Fibroblast of upper back skin (primary cell): Measurements from ENCODE around the gene PLBD1.

Experiments
- DNase-seq: peaks from one replicate; pipeline ENCODE4 v3.0.0-alpha.2; 2013

PLBD1 gene, protein sequence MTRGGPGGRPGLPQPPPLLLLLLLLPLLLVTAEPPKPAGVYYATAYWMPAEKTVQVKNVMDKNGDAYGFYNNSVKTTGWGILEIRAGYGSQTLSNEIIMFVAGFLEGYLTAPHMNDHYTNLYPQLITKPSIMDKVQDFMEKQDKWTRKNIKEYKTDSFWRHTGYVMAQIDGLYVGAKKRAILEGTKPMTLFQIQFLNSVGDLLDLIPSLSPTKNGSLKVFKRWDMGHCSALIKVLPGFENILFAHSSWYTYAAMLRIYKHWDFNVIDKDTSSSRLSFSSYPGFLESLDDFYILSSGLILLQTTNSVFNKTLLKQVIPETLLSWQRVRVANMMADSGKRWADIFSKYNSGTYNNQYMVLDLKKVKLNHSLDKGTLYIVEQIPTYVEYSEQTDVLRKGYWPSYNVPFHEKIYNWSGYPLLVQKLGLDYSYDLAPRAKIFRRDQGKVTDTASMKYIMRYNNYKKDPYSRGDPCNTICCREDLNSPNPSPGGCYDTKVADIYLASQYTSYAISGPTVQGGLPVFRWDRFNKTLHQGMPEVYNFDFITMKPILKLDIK

DNA sequence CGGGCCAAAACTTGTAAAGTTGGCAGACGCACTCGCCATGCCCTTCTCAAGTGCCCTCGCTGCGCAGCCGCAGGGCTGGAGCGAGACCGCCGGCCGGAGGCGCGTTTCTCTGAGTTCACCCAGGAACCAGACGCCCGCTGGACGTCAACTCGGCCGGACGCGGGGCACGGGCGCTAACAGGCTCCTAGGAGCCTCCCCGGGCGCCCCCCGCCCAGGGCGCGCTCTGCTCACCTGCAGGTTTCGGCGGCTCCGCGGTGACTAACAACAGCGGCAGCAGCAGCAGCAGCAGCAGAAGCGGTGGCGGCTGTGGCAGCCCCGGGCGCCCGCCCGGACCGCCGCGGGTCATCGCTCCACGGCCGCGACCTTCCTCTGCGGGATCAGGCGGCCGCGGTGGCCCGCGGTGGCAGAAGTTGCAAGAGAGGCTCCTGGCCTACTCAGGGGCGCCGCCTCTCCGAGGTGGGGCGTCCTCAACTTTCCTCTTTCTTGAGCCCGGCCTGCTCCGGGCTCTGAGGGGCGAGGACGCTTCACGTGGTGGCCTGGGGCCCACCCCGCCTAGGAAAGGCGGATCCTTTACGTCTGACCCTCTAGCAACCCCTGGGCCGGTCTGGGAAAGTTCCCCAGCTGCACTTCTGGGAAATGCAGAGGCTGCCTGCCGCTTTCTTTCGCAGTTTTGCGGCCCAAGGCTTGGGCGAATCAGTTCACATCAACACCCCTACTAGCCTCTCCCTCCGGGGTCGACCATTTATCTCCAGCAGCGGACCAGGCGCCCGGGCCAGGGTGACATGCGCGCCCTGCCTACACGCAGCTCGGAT is at the start of gene PLBD1:
Gene PLBD1, minus strand, starts transcription at position 533 of the 812 bp plus-strand sequence. Its CDS starts 187 bp downstream, at position 346.
- DNase-seq = peak; percentile 17

DNA sequence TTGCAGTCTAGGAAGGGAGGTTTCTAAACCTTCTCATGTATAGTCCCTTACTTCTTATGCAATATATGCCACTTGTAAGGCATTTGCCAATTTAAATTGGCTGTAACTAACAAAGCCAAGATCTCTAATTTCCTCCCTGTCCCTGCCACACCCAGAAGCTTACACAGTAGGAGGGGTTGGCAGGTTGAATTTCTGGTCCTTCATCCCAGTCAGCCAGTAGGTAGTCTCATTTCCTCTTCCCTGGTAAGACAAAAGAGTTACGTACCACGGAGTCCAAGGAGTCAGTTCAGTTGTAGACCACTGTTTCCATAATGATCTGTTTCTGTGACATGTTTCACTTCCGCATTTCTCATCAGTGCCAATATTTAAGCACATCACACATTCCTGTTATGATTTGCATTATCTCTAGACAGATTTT is 47.0 kb upstream of the PLBD1 start:
- DNase-seq = no peak

DNA sequence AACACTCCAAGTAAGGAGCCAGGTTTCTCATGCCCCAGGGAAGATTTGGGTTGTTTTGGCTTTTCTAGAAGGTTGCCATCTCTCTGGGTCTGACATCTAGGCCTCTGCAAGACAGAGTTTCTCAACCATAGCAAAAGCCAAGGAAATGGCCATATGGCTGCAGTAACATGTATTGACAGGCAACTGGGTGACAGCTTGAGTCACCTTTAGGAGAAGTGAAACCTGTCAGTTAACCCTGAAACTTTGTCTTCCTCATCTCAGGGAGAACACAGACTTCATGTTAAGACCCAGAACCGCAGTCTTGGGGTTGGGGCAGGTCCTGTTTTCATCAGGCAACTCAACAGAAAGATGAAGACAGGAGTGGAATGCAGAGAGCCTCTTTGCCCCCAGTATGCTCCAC is 46.0 kb upstream of the PLBD1 start:
- no peak for DNase-seq

DNA sequence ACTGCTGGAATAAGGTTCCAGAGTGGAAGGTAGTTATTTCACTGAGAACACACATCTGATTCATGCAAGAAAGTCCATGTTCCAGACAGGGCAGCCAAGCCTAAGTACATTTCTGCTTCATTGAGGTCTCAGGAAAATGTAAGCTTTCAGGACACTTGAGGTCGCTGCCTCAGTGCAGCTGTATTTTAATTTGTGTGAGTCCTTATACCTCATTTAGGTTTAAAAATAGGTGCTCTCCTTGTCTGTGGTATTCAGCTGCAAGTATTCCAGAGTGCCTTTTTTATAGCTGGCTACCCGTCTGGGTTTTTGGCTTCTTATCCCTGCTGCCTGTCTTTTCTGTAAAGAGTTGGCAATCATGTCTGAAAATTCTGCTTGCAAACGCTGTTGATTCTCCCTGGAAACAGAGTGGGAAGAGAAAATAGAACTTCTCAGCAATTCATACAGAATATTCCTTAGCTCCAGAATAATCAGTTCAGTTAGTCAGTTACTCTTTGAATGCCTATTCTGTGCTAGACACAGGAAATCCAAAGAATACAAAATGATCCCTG is 45.3 kb upstream of the PLBD1 start:
- DNase-seq = no peak

DNA sequence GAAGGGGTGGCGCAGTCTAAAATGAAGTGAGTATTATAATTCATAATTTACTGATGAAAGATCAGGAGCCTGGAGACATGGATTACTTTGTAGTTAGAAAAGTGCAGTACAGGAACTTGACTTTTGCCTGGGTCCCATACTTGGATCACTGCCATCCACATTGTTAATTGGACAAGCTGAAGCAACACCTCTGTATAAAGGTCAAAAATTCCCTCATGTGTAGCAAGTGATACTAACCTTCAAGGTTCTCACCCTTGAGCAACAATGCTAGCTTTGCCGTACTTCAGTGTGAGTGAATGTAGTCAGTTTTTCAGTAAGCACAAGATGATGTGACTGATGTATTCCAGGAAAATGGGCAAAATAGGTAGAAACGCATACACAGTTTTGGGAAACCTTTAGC is 44.6 kb upstream of the PLBD1 start:
- no peak for DNase-seq

DNA sequence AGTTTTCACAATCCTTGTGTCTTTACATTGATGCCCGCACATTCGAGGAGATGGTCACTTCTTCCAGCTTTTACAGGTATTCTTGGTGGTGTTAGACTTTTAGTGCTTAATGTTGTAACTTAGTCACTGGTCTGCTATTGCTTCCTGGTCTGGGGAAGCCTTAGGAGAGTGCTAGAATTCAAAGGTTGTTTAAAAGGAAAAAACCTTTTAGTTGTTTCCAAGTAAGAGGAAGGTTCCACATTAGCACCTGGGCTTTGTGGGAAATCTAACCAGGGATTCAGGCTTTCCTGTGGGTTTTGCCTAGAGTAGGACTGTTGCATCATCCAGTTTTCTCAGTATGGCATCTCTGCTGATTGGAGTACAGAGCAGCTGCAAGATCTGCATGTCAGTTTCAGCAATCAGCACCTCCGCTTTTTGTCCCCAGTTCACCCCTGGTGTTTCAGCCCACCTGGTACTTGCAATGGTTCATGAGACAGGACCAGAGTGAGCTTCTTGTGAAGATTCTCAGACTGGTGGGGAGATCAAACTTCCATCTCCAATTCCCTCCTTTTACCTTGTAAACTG is 44.0 kb upstream of the PLBD1 start:
- DNase-seq = no peak

DNA sequence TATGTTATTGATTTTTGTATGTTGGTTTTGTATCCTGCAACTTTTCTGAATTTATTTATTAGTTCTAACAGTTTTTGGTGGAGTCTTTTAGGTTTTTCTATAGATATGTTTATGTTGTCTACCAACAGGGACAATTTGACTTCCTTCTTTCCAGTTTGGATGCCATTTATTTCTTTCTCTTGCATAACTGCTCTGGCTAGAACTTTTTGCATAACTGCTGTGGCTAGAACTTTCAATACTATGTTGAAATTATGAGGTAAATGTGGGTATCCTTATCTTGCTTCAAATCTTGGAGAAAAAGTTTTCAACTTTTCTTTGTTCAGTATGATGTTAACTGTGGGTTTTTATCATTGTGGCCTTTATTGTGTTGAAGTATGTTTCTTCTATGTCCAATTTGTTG is 39.9 kb upstream of the PLBD1 start:
- no peak for DNase-seq

DNA sequence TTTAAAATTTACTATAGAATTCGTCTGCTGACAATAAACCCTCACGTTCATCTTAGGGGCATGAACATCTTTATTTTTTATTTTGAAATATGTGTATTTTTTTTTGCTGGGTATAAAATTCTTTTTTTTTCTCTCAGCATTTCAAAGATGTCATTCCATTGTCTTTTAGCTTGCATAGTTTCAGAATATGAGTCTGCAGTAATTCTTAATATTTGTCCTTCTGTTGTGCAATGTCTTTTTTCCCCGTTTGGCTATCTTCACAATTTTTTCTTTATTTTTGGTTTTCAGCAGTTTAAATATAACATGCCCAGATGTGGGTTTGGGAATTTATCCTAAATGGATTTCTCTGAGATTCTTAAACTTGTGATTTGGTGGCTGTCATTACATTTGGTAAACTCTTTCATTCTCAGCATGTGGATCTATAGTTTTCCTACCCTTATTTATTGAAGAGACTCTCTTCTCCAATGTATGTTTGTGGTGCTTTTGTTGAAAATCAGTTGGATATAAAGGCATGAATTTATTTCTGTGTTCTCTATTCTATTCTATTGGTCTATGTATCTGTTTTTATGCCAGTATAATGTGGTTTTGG is 37.8 kb upstream of the PLBD1 start:
- no peak for DNase-seq

DNA sequence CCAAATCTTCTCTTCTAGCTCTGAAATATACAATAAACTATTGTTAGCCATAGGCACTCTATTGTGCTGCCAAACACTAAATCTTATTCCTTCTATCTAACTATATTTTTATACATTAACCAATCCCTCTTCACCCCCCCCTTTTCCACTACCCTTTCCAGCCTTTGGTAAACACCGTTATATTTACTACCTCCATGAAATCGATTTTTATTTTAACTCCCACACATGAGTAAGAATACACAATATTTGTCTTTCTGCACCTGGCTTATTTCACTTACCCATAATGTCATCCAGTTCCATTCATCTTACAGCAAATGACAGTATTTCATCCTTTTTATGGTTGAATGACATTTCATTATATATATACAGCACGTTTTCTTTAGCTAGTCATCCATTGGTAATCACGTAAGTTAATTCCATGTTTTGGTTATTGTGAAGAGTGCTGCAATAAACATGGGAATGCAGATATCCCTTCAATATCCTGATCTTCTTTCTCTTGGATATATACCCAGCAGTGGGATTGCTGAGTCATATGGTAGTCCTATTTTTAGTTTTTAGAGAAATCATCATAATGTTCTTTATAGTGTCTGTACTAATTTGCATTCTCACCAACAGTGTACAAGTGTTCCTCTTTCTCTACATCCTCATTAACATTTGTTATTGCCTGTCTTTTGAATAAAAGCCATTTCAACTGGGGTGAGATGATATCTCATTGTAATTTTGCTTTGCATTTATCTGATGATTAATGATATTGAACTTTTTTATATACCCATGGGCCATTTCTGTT is 34.2 kb upstream of the PLBD1 start:
- DNase-seq = no peak

DNA sequence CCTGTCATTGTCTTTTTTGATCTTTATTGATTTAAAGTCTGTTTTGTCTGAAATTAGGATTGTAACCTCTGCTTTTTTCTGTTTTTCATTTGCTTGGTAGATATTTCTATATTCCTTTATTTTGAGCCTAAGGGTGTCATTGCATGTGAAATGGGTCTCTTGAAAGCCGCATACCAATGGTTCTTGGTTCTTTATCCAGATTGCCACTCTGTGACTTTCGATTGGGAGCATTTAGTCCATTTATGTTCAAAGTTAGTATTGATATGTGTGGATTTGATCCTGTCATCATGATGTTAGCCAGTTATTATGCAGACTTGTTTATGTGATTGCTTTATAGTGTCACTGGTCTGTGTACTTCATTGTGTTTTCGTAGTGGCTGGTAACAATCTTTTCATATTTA is 29.8 kb upstream of the PLBD1 start:
- no peak for DNase-seq

DNA sequence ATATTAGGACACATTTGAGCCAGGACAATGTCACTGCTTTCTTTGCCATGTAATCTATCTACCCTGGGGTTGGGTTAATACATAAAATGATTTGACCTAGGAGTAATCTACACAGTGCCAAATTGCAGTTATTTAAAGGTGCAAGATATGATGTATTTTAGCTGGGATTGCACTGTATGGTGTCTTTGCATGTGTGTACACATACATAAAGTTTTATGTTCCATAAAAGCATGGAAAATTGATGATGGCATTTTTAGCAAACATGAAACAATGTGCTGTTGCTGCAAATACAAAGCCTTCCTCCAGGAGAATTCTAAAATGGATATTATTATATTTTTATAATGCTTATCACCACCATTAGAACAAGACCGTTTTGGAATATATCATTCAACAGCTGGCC is 24.0 kb upstream of the PLBD1 start:
- no peak for DNase-seq

DNA sequence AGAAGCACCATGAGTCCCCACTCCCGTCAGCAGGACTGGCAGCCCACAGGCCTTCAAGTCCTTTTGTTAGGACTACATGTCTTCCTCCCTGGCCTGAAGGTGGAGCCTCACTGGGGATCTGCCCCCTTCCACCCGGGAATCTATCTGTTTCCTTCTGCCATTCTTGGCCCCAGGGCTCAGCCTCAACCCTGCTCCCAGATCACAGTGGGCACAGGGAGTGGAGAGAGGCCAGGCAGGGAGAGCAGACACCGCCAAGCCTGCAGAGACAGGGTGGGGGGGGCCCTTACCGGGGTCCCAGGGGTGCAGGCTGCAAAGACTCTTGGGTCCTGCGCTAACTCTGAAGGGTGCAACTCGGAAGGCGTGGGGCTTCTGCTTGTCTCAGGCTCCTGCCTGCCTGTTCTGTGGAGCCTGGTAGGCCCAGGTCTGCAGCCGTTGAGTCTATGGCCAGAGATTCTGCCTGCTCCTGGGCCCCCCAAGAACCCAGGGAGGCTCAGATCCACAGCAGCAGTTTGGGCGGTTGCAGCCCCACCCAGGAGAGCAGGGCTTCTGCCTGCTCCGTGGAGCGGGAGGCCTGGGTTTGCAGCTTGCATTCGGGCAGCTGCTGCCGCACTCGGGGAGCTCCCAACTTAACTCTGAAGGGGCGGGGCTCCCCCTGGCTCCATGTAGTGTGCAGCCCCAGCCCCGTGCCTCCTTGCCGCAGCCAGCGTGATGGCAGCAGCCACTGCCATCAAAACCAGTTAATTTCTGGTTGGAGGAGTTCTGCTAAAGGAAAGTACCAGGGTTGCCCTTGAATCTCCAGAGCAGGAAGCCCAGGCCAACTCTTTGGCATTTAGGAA is 21.7 kb upstream of the PLBD1 start:
- DNase-seq = no peak

DNA sequence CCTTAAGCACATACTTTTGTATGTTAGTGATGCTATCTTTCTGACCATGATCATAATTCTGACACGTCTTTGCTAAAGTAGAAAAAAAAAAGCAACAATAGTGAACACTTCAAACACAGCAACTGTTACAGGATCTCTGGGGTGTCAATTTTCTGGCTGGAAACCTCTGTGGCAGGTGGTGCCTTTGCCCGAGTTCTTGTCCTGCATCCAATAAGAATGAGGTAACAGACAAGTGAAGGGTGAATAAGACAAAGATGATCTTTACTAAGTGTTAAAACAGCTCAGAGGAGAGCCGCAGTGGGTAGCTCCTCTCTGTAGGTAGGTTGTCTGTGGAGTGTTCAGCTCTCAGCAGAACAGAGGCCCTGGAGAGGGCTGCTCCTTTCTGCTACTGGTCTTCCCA is 20.9 kb upstream of the PLBD1 start:
- DNase-seq = no peak

DNA sequence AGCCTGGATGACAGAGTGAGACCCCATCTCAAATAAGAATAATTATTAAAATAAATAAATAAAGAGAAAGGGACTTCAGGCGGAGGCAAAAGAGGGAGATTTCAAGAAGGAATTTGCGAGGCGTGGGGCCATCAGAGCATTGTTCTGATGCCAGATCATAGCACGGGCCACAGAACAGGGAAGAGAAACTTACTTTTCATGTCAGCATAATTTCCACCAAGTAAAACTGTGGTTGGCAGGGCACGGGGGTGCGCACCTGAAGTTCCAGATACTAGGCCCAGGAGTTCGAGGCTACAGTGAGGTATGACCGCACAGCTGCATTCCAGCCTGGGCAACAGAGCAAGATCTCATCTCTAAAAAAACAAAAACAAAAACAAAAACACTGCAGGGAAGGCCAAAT is 11.0 kb upstream of the PLBD1 start:
- no peak for DNase-seq

DNA sequence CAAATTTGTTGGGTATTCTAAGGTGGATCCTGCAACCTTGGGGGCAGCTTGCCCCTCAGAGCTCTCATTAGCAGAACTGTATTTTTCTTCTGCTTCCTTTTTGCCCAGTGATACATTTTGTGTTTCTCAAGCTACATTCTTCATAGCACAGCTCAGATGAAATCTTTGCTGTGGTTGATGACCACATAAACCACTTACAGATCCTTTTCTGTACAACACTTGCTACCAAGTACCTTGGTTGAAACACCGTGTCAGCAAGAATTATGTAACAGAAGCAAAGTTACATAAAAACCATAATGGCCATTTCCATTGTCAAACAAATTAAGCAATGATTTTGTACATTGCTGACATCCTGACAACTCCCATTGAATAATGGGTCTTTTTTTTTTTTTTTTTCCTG is 9.7 kb upstream of the PLBD1 start:
- peak; percentile 11 for DNase-seq

DNA sequence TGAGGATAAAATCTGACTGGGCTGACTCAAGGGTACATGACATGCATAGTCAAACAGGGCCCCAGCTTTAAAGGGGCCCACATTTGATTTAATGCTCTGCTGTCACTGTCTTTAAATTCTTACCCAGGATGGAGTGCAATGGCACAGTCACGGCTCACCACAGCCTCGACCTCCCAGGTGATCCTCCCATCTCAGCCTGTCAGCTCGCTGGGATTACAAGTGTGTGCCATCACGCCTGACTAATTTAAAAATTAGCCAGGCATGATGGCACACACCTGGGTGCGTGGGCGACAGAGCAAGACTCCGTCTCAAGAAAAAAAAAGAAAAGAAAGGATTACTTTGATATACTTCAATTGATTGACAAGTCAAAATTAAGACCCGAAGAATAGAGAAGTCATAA is 9.2 kb upstream of the PLBD1 start:
- no peak for DNase-seq

DNA sequence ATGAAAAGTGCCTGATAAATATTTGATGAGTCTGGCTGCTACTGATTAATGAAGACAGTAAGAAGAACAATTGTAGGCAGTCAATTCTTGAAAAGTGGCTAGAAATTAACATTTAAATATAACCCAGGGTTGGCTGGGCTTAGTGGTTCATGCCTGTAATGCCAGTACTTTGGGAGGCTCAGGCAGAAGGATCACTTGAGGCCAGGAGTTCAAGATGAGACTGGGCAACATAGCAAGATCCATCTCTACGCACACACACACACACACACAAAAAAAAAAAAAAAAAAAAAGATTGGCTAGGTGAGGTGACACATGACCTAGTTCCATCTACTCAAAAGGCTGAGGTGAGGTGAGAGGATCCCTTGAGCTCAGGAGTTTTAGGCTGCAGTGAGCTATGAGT is 7.9 kb upstream of the PLBD1 start:
- DNase-seq = no peak

DNA sequence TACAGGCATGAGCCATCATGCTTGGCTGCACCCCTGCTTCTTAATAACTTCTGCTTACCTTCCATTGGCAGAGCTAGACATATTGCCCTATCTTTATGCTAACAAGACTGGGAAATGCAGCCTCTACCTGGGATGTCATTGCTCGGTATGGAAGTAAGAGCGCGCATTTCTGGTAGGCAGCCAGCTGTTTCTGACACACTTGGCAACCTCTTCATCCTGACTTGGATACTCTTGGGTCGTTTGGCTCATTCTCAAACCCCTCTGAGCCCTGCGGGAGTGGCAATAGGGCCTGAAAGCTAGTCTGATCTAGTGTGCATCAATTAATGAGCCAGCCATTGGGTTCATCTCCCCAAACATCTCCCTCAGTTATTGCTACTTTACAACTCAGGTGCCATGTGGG is 5.4 kb upstream of the PLBD1 start:
- DNase-seq = no peak

DNA sequence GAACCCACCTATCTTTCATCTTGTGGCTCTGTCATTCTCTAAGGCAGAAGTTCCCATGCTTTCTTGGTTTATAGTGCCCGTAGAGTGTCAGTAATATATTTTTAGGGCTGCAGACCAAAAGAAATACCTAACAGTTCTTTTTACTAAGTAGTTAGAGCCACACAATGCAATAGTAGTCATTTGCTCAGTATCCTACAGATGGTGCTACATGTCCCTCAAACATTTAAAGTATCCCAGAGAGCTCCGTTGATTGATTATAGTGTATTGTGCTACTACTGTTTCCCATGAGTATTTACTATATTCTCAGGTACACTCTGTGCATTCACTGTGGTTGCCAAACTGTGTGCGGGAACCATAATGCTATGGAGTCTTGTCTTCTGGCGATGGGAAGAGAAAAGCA is 4.7 kb upstream of the PLBD1 start:
- DNase-seq = no peak

DNA sequence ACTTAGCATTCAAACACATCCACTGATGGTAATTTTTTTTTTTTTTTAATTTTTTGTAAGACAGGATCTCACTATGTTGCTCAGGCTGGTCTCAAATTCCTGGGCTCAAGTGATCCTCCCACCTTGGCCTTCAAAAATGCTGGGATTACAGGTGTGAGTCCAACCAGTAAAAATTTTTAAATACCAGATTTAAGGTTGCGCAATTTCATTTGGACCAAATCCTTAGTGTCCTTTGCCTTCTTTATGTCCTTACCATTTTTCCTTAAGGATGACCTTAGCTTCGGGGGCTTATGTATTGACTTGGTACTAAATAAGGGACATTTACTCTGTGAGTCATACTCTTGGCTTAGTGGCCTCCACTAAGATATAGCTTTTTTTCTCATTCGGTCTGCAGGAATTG is 4.1 kb upstream of the PLBD1 start:
- DNase-seq = no peak

DNA sequence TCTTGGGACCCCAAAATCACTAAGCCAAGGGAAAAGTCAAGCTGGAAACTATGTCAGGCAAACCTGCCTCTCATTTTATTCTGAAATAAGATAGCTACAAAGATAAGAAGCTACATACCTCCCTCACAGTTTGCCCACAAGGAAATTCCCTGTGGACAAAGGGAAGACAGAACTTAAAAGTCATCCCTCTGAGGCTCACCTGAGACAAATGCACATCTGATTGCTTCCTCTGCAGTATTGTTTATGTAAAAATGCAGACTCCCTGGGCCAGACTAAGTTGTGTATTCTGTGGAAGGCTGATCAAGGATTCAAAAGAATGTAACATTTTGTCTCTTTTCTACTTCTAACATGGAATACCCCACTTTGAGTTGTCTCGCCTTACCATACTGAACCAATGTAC is 2.5 kb upstream of the PLBD1 start:
- no peak for DNase-seq
